ENCODE results near the gene ANTXR2.

Gene ANTXR2

DNA sequence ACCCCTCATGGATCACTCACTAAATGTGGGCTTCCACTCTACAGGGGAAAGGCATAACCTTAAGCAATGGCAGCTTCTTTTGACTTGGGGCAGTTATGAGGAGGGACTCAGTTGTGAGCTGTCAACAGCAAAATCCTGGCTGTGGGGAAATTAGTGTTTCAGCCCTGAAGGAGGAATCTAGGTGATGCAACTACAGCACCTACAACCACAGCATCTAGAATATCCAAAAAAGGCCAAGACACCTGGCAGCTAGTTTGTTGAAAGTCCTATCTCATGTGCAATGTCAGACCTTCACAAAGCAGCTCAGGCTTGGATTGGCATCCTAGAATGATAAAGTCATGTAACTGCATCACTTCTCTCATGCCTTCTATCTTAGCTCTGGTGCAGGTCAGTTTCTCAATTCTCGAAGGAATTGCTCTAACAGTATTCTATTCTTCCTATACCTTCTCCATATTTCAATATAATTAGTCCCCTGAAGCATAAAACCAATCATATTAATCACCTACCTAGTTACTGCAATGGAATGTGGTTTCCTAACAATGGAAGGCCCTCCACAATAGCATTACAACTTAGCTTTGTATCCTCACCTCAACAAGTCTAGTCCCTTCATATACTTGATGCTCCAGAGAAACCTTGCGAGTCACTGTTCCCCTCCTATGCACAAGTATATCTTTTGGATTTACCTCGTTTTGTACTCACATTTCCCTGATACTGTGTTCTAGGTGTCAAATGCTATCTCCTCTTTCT, 5.5 kb upstream of the ANTXR2 start:
- TF ChIP-seq, protein P1, sequence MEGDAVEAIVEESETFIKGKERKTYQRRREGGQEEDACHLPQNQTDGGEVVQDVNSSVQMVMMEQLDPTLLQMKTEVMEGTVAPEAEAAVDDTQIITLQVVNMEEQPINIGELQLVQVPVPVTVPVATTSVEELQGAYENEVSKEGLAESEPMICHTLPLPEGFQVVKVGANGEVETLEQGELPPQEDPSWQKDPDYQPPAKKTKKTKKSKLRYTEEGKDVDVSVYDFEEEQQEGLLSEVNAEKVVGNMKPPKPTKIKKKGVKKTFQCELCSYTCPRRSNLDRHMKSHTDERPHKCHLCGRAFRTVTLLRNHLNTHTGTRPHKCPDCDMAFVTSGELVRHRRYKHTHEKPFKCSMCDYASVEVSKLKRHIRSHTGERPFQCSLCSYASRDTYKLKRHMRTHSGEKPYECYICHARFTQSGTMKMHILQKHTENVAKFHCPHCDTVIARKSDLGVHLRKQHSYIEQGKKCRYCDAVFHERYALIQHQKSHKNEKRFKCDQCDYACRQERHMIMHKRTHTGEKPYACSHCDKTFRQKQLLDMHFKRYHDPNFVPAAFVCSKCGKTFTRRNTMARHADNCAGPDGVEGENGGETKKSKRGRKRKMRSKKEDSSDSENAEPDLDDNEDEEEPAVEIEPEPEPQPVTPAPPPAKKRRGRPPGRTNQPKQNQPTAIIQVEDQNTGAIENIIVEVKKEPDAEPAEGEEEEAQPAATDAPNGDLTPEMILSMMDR (IDR thresholded peaks at IDR 0.05; ENCODE audit: control extremely low read depth, extremely low read depth, low read depth, missing control alignments) = no peak
- DNase-seq (ENCODE audit: extremely low spot score) = no peak
- ChIA-PET POLR2A (no interaction called here), CTCF (interaction anchor here (1.0 to 1.4 kb wide), 3 partner anchors 8 to 13 kb away, joined by 3 to 5 read pairs (median 3); no protein-coding TSS in a partner anchor)

- CTCF ChIA-PET = interaction anchor here (1.2 to 1.4 kb wide), 2 partner anchors 8 to 14 kb away, joined by 3 read pairs; no protein-coding TSS in a partner anchor
- TF ChIP-seq, protein P1 (IDR thresholded peaks at IDR 0.05; ENCODE audit: control extremely low read depth, extremely low read depth, low read depth, missing control alignments) = no peak
- no peak for DNase-seq (ENCODE audit: extremely low spot score)
- POLR2A ChIA-PET = no interaction called here
Observed at GRCh38 chr4:80077639-80078038, 4.6 kb upstream of the ANTXR2 start.

DNA sequence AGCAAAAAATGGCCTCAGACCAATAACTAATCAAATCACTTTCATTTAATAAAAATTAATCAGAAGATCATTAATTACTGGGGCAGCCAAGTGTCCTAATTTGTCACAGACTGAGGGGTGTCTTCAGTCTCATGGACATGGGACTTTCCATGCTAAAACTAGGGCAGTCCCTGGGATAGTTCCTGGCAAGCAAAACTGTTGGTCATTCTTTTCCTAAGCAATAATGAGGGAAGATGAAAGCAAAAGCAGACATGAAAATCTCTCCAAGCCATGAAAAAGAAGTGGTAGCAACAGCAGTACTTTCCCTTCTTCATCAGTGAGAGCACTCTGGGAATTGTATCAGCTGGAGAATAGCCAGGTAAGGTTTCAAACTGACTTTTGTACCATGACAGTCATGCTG, 3.7 kb upstream of the ANTXR2 start:
- CTCF ChIA-PET = interaction anchor here (1.0 to 1.4 kb wide), 2 partner anchors 9 kb away, joined by 3 read pairs; no protein-coding TSS in a partner anchor
- TF ChIP-seq, protein P1 (IDR thresholded peaks at IDR 0.05; ENCODE audit: control extremely low read depth, extremely low read depth, low read depth, missing control alignments) = no peak
- POLR2A ChIA-PET = no interaction called here
- no peak for DNase-seq (ENCODE audit: extremely low spot score)

DNA sequence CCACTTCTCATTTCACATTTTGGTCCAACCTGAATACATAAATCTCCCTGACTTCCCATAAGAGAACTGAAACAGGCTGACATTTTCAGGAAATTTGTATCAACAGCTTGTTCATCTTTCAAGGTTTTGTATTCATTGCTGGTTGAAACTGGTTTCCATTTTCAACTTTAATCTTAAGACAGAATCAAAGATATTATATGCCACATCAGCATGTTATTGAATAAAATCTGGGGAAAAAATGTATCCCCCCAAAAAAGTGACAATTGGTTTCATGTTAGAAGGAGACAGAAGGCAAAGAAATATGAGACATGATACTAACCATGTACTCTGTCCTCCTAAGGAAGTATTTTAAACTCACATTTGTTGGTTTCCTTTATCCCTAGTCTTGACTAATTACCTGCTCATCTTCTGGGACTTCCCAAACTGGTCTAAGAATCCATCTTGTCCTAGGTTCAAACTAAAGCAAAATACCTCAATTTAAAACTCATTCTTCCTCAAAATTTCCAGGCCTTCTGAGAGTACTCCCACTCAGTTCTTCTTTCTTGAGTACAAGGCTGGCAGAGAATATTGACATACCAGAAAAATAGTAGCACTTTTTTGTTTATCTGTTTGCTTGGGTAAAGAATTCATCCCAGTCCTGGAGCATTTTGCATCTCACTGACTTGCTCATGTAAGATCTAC, 3.1 kb upstream of the ANTXR2 start:
- POLR2A ChIA-PET = no interaction called here
- no peak for DNase-seq (ENCODE audit: extremely low spot score)
- CTCF ChIA-PET = interaction anchor here (1.0 kb wide), 1 partner anchor 9 kb away, joined by 3 read pairs; no protein-coding TSS in a partner anchor
- TF ChIP-seq, protein P1 (IDR thresholded peaks at IDR 0.05; ENCODE audit: control extremely low read depth, extremely low read depth, low read depth, missing control alignments) = no peak

- ChIA-PET CTCF (interaction anchor here (1.0 to 1.3 kb wide), 2 partner anchors 8 to 110 kb away, joined by 3 to 4 read pairs; no protein-coding TSS in a partner anchor), POLR2A (no interaction called here)
- TF ChIP-seq, protein P1 (IDR thresholded peaks at IDR 0.05; ENCODE audit: control extremely low read depth, extremely low read depth, low read depth, missing control alignments) = no peak
- DNase-seq (ENCODE audit: extremely low spot score) = no peak
Observed at GRCh38 chr4:80074651-80075050, 1.6 kb upstream of the ANTXR2 start.

DNA sequence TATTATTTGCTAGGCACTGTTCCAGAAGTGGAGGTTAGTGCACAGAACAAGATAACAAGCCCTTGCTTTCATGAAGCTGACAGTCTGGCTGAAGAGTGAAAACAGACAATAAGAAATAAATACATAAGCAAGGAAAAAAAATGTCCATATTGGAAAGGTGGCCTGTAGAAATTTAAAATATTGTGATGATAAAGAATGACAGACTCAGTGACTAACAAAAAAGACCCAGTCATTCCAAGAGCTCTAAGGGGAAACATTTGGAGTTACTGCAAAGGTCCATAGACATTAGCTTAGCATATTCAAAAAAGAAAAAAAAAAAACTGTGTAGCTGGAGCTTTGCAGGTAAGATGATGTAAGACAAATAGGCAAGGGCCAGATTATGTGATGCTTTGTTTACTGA, 1.0 kb upstream of the ANTXR2 start:
- POLR2A ChIA-PET = no interaction called here
- DNase-seq (ENCODE audit: extremely low spot score) = no peak
- CTCF ChIA-PET = interaction anchor here (1.0 to 1.3 kb wide), 4 partner anchors 9 to 128 kb away, joined by 3 to 4 read pairs (median 3); no protein-coding TSS in a partner anchor
- TF ChIP-seq, protein P1 (IDR thresholded peaks at IDR 0.05; ENCODE audit: control extremely low read depth, extremely low read depth, low read depth, missing control alignments) = no peak
